ENCODE measurements around the gene ATP1B3. TPM values are rescaled to one million over a fixed set of nuclear protein-coding genes. Genes with fewer than 3 reads are reported as not detected.

The ATP1B3 gene
- 173 to 230 TPM (median 200 TPM) in 5 replicates for total RNA-seq (2022; extraction: Qiagen RNA extraction; ENCODE audit: low read depth)

GRCh38 chr3:141876381-141876890, at the start of gene ATP1B3:
Gene ATP1B3, plus strand, starts transcription at chr3:141876643. Its CDS starts 159 bp downstream, at chr3:141876802.

Other genes starting within 250 kb of the ATP1B3 start
- 131 to 139 TPM (median 138 TPM) in 5 replicates for gene RNF7, start 138.3 kb upstream of the ATP1B3 start, total RNA-seq (2022; extraction: Qiagen RNA extraction; ENCODE audit: low read depth)
- gene GRK7, start 113.2 kb upstream of the ATP1B3 start, total RNA-seq (2022; extraction: Qiagen RNA extraction; ENCODE audit: low read depth): 0.03 to 0.09 TPM in 2 of 5 replicates, not detected in the others

Data from A549 treated with RU486 at 1 μM for 4 hours (cell line).